ENCODE data around the gene PRKG1. TPM values are rescaled to one million over a fixed set of nuclear protein-coding genes. Genes with fewer than 3 reads are reported as not detected.

Gene PRKG1
- total and polyA plus RNA-seq, 2 of the 8 experiments (the other 6 are each of a cell fraction or from before 2014, with no cell fraction given), result 4.2 to 15.2 TPM

DNA sequence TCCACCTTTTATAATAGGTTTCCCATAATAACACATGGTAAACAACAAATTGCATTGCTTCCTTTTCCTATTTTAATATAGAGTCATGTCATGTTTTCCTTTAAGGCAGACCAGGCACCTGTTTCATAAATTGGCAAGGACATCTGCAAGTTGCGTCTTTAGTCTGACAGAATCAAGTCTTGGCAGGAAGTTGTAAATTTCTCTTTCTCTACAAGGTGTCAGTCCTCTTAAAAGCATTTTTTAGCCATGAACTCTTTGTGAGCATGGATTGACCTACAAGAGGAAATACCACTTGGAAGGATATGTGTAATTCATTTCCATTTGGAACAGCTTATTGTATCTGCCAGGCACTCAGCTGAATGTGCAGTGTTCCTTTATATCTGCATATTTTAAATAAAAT lies 176.8 kb downstream of the PRKG1 start:
- Histone ChIP-seq H3K4me2 (ENCODE audit: insufficient read depth in 1 of 2, low read depth in 2 of 2, low read length in 2 of 2) (no peak overlapping the region), H3K4ac (replicated peaks; ENCODE audit: insufficient read length, low read depth, low read length) (no peak overlapping the region), H2BK20ac (ENCODE audit: low read length) (no peak overlapping the region), H3K9ac (replicated peaks in 1 of 4; ENCODE audit: extremely low read depth in 1 of 4, low read depth in 3 of 4, low read length in 3 of 4) (no peak overlapping the region), H3K36me3 (ENCODE audit: control insufficient read depth in 2 of 4, insufficient read depth in 4 of 4, low read length in 3 of 4) (no peaks in the 10 kb centered on the region), H3K4me3 (ENCODE audit: extremely low read depth in 1 of 4, insufficient read depth in 2 of 4, low read depth in 3 of 4, low read length in 4 of 4) (no peak overlapping the region), H3K18ac (ENCODE audit: extremely low read depth, low read length) (no peak overlapping the region), H3K79me2 (ENCODE audit: control insufficient read depth in 1 of 2, insufficient read depth in 2 of 2, low read length in 2 of 2) (no peaks in the 10 kb centered on the region; a peak in 1 of 4 replicates), H3K23me2 (ENCODE audit: low read depth, low read length) (no peaks in the 10 kb centered on the region), H4K91ac (replicated peaks; ENCODE audit: insufficient read length, low read length) (no peak overlapping the region), H3K14ac (ENCODE audit: insufficient read length) (no peak overlapping the region), H4K8ac (ENCODE audit: extremely low read depth, insufficient read depth, low read length) (no peak overlapping the region), H4K20me1 (replicated peaks in 1 of 2; ENCODE audit: control insufficient read depth in 1 of 2, insufficient read depth in 2 of 2, low read length in 2 of 2) (no peaks in the 10 kb centered on the region), H4K5ac (ENCODE audit: insufficient read length, low read depth, low read length) (no peak overlapping the region), H2AK5ac (ENCODE audit: low read depth, low read length) (no peak overlapping the region), H3K9me3 (ENCODE audit: insufficient read depth in 2 of 2, low read depth in 1 of 2, low read length in 1 of 2) (no peaks in the 10 kb centered on the region), H3K79me1 (ENCODE audit: low read depth, low read length) (no peaks in the 10 kb centered on the region), H2BK15ac (ENCODE audit: low read length) (no peak overlapping the region), H2AFZ (ENCODE audit: low read length) (no peak overlapping the region), H2BK120ac (replicated peaks; ENCODE audit: low read depth, low read length) (no peak overlapping the region), H3K23ac (ENCODE audit: insufficient read length) (no peak overlapping the region), H3K4me1 (replicated peaks in 1 of 4; ENCODE audit: control insufficient read depth in 3 of 4, insufficient read depth in 4 of 4, low read length in 3 of 4) (peaks cover 0 to 18% (median 3%) of the 10 kb centered on the region in 4 experiments; a peak in 4 of 7 replicates), H2BK12ac (ENCODE audit: low read depth, low read length) (no peak overlapping the region), H3K56ac (replicated peaks; ENCODE audit: insufficient read length, low read depth, low read length) (no peak overlapping the region), H3K27ac (ENCODE audit: low read depth, low read length) (no peak overlapping the region), H3K27me3 (replicated peaks in 1 of 4; ENCODE audit: control insufficient read depth in 3 of 4, extremely low read depth in 1 of 4, insufficient read depth in 3 of 4, low read length in 3 of 4) (no peaks in the 10 kb centered on the region; a peak in 1 of 7 replicates), H2BK5ac (ENCODE audit: low read depth, low read length) (no peak overlapping the region)
- FAIRE-seq, result no peak
- DNase-seq (ENCODE audit: low read depth in 1 of 2, low spot score in 2 of 2), result no peak
- ChIA-PET CTCF (ENCODE audit: partially characterized antibody) (interaction anchor here (0.5 to 1.5 kb wide), 3 partner anchors 8 to 1469 kb away, joined by 3 to 4 read pairs (median 3); no protein-coding TSS in a partner anchor), POLR2A (ENCODE audit: partially characterized antibody) (no interaction called here)
- 92% methylated on average over 1 of the region's 1 CpG; no CpG with 5 or more reads in 1 of the 2 experiments for WGBS, 2 experiments (ENCODE audit: extremely low coverage in 1 of 2, insufficient coverage in 1 of 2, insufficient read length in 1 of 2, insufficient replicate concordance in 2 of 2, low coverage in 1 of 2, low lambda C conversion rate in 2 of 2, missing lambda C conversion rate in 1 of 2)
- TF ChIP-seq SP2 (IDR thresholded peaks at IDR 0.05; ENCODE audit: low read length), result no peak
- TF ChIP-seq ASH2L (IDR thresholded peaks at IDR 0.05; ENCODE audit: low read length), result no peak
- TF ChIP-seq TEAD4 (IDR thresholded peaks at IDR 0.05; ENCODE audit: low read depth, low read length), result no peak
- no peak for TF ChIP-seq EZH2 (IDR thresholded peaks at IDR 0.05; ENCODE audit: low read depth, low read length, severe bottlenecking)
- no peak for TF ChIP-seq GABPA (IDR thresholded peaks at IDR 0.05; ENCODE audit: borderline replicate concordance, insufficient read depth, low read length)
- no peak for TF ChIP-seq CEBPB (IDR thresholded peaks at IDR 0.05; ENCODE audit: low read depth, low read length)
- TF ChIP-seq MAFK (IDR thresholded peaks at IDR 0.05; ENCODE audit: low read depth, low read length), result no peak
- TF ChIP-seq TBP (IDR thresholded peaks at IDR 0.05; ENCODE audit: low read depth, low read length), result no peak
- TF ChIP-seq HDAC2 (IDR thresholded peaks at IDR 0.05; ENCODE audit: borderline replicate concordance in 1 of 2, low read depth in 2 of 2, low read length in 2 of 2), result no peak
- no peak for TF ChIP-seq SIRT6 (IDR thresholded peaks at IDR 0.05; ENCODE audit: low read length)
- TF ChIP-seq RAD21 (IDR thresholded peaks at IDR 0.05 in 1 of 2, conservative IDR thresholded peaks at IDR 0.05 in 1 of 2; ENCODE audit: low read depth in 2 of 2, low read length in 2 of 2), result no peak
- no peak for TF ChIP-seq CHD1 (IDR thresholded peaks at IDR 0.05; ENCODE audit: low read depth, low read length)
- no peak for TF ChIP-seq RNF2 (IDR thresholded peaks at IDR 0.05; ENCODE audit: borderline replicate concordance, low read depth, low read length, missing control alignments, poor library complexity, severe bottlenecking)
- TF ChIP-seq GTF2F1 (IDR thresholded peaks at IDR 0.05; ENCODE audit: borderline replicate concordance, low read depth, low read length), result no peak

Data from H1 (cell line).